ENCODE measurements around the gene FYCO1.

Gene FYCO1

DNA sequence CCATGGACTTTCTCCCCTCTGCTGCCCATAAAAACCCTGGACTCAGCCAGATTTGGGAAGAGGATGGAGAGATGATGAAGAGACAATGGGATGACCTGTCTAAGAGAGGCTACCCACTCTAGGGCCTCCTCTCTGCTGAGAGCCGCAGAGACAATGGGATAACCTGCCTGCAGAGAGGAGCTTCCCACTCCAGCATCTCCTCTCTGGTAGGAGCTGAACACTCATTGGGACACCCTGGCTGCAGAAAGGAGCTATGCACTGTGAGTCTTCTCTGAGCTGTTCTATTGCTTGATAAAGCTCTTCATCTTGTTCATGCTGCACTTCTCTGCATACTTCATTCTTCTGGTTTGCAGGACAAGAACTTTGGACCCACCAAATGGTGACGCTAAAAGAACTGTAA is 36.1 kb upstream of the FYCO1 start:
- Histone ChIP-seq H4K20me1 (ENCODE audit: insufficient read depth, low read length) (no peaks in the 10 kb centered on the region), H3K9me3 (ENCODE audit: insufficient read depth, low read length) (peaks cover 34% of the 10 kb centered on the region)

DNA sequence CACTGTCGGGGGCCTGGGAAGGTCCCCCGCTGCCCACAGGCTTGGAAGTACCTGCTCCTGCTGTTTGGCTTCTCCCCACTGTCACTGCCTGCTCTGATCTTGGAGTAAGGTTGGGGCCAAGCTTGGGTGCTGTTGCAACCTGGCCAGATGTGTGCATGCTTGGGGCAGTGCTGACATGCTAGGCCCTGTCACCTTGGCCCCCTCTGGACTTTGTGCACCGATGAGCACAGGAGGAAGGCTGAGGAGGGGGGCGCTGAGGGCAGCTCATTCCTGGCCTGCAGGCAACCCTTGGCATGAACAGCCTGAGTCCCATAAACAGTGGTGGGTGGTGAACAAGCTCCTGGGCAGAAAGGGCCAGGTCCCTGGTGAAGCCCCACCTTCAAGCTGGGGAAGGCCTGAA is 35.6 kb upstream of the FYCO1 start:
- H2AFZ ChIP-seq (ENCODE audit: low read depth, low read length): no peak overlapping the region
- no peak overlapping the region for H3K27ac ChIP-seq (ENCODE audit: low read length)
- TF ChIP-seq EZH2phosphoT487 (IDR thresholded peaks at IDR 0.05; ENCODE audit: low read depth): no peak
- TF ChIP-seq, protein P1, sequence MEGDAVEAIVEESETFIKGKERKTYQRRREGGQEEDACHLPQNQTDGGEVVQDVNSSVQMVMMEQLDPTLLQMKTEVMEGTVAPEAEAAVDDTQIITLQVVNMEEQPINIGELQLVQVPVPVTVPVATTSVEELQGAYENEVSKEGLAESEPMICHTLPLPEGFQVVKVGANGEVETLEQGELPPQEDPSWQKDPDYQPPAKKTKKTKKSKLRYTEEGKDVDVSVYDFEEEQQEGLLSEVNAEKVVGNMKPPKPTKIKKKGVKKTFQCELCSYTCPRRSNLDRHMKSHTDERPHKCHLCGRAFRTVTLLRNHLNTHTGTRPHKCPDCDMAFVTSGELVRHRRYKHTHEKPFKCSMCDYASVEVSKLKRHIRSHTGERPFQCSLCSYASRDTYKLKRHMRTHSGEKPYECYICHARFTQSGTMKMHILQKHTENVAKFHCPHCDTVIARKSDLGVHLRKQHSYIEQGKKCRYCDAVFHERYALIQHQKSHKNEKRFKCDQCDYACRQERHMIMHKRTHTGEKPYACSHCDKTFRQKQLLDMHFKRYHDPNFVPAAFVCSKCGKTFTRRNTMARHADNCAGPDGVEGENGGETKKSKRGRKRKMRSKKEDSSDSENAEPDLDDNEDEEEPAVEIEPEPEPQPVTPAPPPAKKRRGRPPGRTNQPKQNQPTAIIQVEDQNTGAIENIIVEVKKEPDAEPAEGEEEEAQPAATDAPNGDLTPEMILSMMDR (IDR thresholded peaks at IDR 0.05; ENCODE audit: low read depth, low read length): no peak
- H3K4me1 ChIP-seq (ENCODE audit: low read length): peaks cover 20% of the 10 kb centered on the region
- peaks cover 8% of the 10 kb centered on the region for H3K36me3 ChIP-seq (replicated peaks; ENCODE audit: low read depth, low read length)
- no peak overlapping the region for H3K9ac ChIP-seq (ENCODE audit: low read length)
- no peak overlapping the region for H3K4me3 ChIP-seq (ENCODE audit: low read length)
- H3K9me3 ChIP-seq (ENCODE audit: insufficient read depth, low read length): peaks cover 34% of the 10 kb centered on the region
- no peaks in the 10 kb centered on the region; the same call in 1 of the 2 replicates for H3K27me3 ChIP-seq (ENCODE audit: low read depth, low read length)
- no peaks in the 10 kb centered on the region for H4K20me1 ChIP-seq (ENCODE audit: insufficient read depth, low read length)
- H3K4me2 ChIP-seq (ENCODE audit: low read length): no peak overlapping the region
- H3K79me2 ChIP-seq (ENCODE audit: low read length): no peaks in the 10 kb centered on the region

More for the DNA sequence above, 36.1 kb upstream of the FYCO1 start:
- peaks cover 8% of the 10 kb centered on the region for H3K36me3 ChIP-seq (replicated peaks; ENCODE audit: low read depth, low read length)
- TF ChIP-seq EZH2phosphoT487 (IDR thresholded peaks at IDR 0.05; ENCODE audit: low read depth): no peak
- TF ChIP-seq, protein P1 (IDR thresholded peaks at IDR 0.05; ENCODE audit: low read depth, low read length): no peak
- no peak overlapping the region for H3K4me2 ChIP-seq (ENCODE audit: low read length)
- H3K4me1 ChIP-seq (ENCODE audit: low read length): peaks cover 20% of the 10 kb centered on the region
- no peak overlapping the region for H3K27ac ChIP-seq (ENCODE audit: low read length)
- H3K4me3 ChIP-seq (ENCODE audit: low read length): no peak overlapping the region
- H2AFZ ChIP-seq (ENCODE audit: low read depth, low read length): no peak overlapping the region
- no peak overlapping the region for H3K9ac ChIP-seq (ENCODE audit: low read length)
- H3K27me3 ChIP-seq (ENCODE audit: low read depth, low read length): no peaks in the 10 kb centered on the region; the same call in 1 of the 2 replicates
- H3K79me2 ChIP-seq (ENCODE audit: low read length): no peaks in the 10 kb centered on the region

DNA sequence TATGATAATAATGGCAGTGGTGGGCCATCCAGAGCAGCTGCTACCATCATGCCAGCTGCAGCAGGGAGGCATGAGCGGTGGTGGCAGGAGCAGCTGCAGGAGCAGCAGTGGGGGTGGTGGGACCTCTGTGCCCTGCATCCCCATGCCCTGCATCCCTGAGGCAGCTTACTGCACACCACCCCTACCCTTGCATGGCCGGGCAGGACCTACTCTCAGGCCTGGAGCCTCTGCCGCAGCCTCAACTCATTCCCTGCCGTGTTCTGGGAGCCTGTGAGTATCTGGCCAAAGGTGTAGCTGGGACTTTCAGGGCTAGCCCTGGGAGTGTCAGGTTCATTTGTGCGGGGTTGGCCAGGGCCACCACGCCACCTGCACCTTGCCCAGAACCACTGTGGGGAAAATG is 35.0 kb upstream of the FYCO1 start:
- H3K27me3 ChIP-seq (ENCODE audit: low read depth, low read length): no peaks in the 10 kb centered on the region; the same call in 1 of the 2 replicates
- no peak overlapping the region for H3K9ac ChIP-seq (ENCODE audit: low read length)
- no peak overlapping the region for H3K27ac ChIP-seq (ENCODE audit: low read length)
- H2AFZ ChIP-seq (ENCODE audit: low read depth, low read length): no peak overlapping the region
- H3K4me2 ChIP-seq (ENCODE audit: low read length): no peak overlapping the region
- H3K4me1 ChIP-seq (ENCODE audit: low read length): peaks cover 16% of the 10 kb centered on the region
- no peak overlapping the region for H3K4me3 ChIP-seq (ENCODE audit: low read length)
- no peaks in the 10 kb centered on the region for H3K79me2 ChIP-seq (ENCODE audit: low read length)
- peaks cover 34% of the 10 kb centered on the region for H3K9me3 ChIP-seq (ENCODE audit: insufficient read depth, low read length)
- no peaks in the 10 kb centered on the region for H4K20me1 ChIP-seq (ENCODE audit: insufficient read depth, low read length)
- H3K36me3 ChIP-seq (replicated peaks; ENCODE audit: low read depth, low read length): peaks cover 8% of the 10 kb centered on the region
- TF ChIP-seq, protein P1 (IDR thresholded peaks at IDR 0.05; ENCODE audit: low read depth, low read length): no peak
- TF ChIP-seq EZH2phosphoT487 (IDR thresholded peaks at IDR 0.05; ENCODE audit: low read depth): no peak

DNA sequence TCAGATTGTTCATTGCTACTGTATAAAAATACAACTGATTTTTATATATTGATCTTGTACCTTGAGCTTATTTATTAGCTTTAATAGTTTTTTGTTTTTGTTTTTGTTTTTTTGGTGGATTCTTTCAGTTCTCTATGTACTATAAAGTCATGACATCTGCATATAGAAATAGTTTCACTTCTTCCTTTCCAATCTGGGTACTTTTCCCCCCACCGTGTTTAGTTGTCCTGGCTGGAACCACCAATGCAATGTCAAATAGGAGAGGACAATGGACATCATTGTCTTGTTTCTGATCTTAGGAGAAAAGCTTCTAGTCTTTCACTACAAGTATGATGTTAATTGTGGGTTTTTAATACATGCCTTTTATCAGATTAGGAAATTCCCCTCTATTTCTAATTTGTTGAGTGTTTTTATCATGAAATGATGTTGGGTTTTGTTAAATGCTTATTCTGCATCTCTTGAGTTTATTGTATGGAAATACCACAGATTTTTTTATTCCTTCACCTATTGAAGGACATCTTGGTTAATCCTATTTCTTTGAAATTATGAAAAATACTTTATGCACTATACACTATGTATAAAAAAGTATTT is 34.4 kb upstream of the FYCO1 start:
- Histone ChIP-seq H2AFZ (ENCODE audit: low read depth, low read length) (no peak overlapping the region), H3K79me2 (ENCODE audit: low read length) (no peaks in the 10 kb centered on the region), H3K4me1 (ENCODE audit: low read length) (peaks cover 10% of the 10 kb centered on the region), H3K9me3 (ENCODE audit: insufficient read depth, low read length) (peaks cover 34% of the 10 kb centered on the region), H4K20me1 (ENCODE audit: insufficient read depth, low read length) (no peaks in the 10 kb centered on the region), H3K36me3 (replicated peaks; ENCODE audit: low read depth, low read length) (peaks cover 8% of the 10 kb centered on the region), H3K4me2 (ENCODE audit: low read length) (no peak overlapping the region), H3K27me3 (ENCODE audit: low read depth, low read length) (no peaks in the 10 kb centered on the region; the same call in 1 of the 2 replicates), H3K4me3 (ENCODE audit: low read length) (no peak overlapping the region), H3K9ac (ENCODE audit: low read length) (no peak overlapping the region), H3K27ac (ENCODE audit: low read length) (no peak overlapping the region)
- no peak for TF ChIP-seq EZH2phosphoT487 (IDR thresholded peaks at IDR 0.05; ENCODE audit: low read depth)
- TF ChIP-seq, protein P1 (IDR thresholded peaks at IDR 0.05; ENCODE audit: low read depth, low read length): no peak
